Gastrocnemius medialis (tissue), 4 donors: ENCODE results near the gene ANKH.

Experiments
- POLR2A ChIP-seq, 2 donors: fragments of 450-650 bp; IDR thresholded peaks; one replicate each; pipeline ENCODE4 v1.6.1; 2017; ENCODE audit warnings: antibody characterized with exemption in 2 of 2, mild to moderate bottlenecking in 2 of 2, moderate library complexity in 2 of 2
- TF ChIP-seq, protein P1 (sequence below), 5 experiments: fragments of 450-650 bp in 3 of 5; fragments of 200-600 bp in 2 of 5; sonication (generic) in 2 of 5; IDR thresholded peaks in 4 of 5; conservative IDR thresholded peaks in 1 of 5; 1 replicate in 4 of 5; 2 replicates in 1 of 5; pipeline ENCODE4 v1.5.1; 2016 to 2019; ENCODE audit warnings: antibody characterized with exemption in 5 of 5, mild to moderate bottlenecking in 3 of 5, moderate library complexity in 3 of 5

DNA sequence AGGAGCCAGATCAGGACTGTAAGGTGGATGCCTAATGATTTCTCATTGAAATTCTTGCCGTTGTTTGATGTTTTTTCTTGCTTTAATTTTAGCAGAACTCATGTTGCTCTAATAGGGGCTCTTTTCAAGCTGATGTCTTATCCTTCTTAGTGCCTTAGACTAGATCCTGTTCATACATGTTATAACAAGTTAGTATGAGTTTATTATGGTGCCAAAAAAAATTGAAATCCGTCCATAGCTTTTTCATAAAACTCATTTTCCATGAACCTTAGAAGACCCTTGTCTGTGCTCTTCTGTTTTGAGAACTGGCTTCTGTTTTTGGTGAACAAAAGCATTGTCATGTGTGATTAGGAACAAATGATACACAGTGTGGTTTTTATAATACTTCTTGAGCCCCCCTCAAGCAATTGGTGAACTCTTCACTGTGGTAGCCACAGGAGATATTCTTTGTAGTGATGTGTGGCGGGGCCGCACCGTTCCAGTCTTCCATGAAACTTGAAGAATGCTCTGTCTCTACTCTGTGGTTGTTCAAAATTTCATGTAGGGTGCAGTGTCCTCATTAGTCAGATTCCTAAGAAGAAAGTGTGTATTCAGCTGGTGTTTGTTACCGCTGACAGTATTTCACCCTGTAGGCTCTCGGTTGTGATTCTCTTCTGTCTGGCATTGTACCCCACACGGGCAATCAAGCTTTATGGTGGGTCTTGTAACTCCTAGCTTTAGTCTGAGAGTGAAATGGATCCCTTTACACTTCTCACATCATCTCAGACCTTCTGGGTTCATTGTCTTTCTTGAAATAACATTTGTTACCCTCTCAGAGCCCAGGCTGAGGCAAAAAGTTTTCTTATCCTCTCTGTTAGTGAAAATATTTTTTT is 196.4 kb downstream of the ANKH start:
- TF ChIP-seq, protein P1, sequence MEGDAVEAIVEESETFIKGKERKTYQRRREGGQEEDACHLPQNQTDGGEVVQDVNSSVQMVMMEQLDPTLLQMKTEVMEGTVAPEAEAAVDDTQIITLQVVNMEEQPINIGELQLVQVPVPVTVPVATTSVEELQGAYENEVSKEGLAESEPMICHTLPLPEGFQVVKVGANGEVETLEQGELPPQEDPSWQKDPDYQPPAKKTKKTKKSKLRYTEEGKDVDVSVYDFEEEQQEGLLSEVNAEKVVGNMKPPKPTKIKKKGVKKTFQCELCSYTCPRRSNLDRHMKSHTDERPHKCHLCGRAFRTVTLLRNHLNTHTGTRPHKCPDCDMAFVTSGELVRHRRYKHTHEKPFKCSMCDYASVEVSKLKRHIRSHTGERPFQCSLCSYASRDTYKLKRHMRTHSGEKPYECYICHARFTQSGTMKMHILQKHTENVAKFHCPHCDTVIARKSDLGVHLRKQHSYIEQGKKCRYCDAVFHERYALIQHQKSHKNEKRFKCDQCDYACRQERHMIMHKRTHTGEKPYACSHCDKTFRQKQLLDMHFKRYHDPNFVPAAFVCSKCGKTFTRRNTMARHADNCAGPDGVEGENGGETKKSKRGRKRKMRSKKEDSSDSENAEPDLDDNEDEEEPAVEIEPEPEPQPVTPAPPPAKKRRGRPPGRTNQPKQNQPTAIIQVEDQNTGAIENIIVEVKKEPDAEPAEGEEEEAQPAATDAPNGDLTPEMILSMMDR (IDR thresholded peaks at IDR 0.05 in 4 of 5, conservative IDR thresholded peaks at IDR 0.05 in 1 of 5), result no peak
- TF ChIP-seq POLR2A (IDR thresholded peaks at IDR 0.05), result no peak
